ENCODE data around the gene IQSEC2. TPM values are rescaled to one million over a fixed set of nuclear protein-coding genes. Genes with fewer than 3 reads are reported as not detected.

IQSEC2 gene
- polyA plus RNA-seq, 3 donors = 6.5 to 31.2 (median 6.9) TPM

- Mint-ChIP-seq H3K4me3 (no peak overlapping the region), H3K9me3 (no peaks in the 10 kb centered on the region), H3K4me1 (peaks cover 6% of the 10 kb centered on the region), H3K27ac (peak overlapping the region in 1 of 7 donors; percentile 7), H3K36me3 (no peaks in the 10 kb centered on the region), H3K27me3 (ENCODE audit: low read depth in 3 of 3) (peaks cover 0 to 38% (median 0%) of the 10 kb centered on the region in 3 donors)
- Histone ChIP-seq H3K27me3 (ENCODE audit: control insufficient read depth in 2 of 2, insufficient read depth in 2 of 2, low read length in 2 of 2) (peaks cover 0 to 2% of the 10 kb centered on the region in 2 donors), H3K79me2 (ENCODE audit: insufficient read depth, low read length) (no peaks in the 10 kb centered on the region), H2AFZ (ENCODE audit: insufficient read depth, low read depth, low read length, poor library complexity, severe bottlenecking) (no peak overlapping the region), H3K27ac (ENCODE audit: low read depth in 1 of 2, low read length in 2 of 2) (no peak overlapping the region), H3K4me1 (ENCODE audit: control insufficient read depth in 1 of 2, insufficient read depth in 2 of 2, low read length in 2 of 2) (no peaks in the 10 kb centered on the region), H4K20me1 (ENCODE audit: insufficient read depth, low read length) (no peaks in the 10 kb centered on the region), H3K9ac (ENCODE audit: insufficient read depth, low read length, poor library complexity, severe bottlenecking) (no peak overlapping the region), H3K4me3 (replicated peaks in 1 of 3; ENCODE audit: low read depth in 2 of 3, low read length in 3 of 3) (no peak overlapping the region), H3K36me3 (replicated peaks in 1 of 2; ENCODE audit: control insufficient read depth in 1 of 2, insufficient read depth in 2 of 2, low read length in 2 of 2) (no peaks in the 10 kb centered on the region), H3K9me3 (replicated peaks in 1 of 2; ENCODE audit: control insufficient read depth in 1 of 2, insufficient read depth in 1 of 2, low read length in 2 of 2) (no peaks in the 10 kb centered on the region), H3K4me2 (replicated peaks; ENCODE audit: extremely low read depth, low read length, poor library complexity, severe bottlenecking) (no peak overlapping the region)
- TF ChIP-seq, protein P1, sequence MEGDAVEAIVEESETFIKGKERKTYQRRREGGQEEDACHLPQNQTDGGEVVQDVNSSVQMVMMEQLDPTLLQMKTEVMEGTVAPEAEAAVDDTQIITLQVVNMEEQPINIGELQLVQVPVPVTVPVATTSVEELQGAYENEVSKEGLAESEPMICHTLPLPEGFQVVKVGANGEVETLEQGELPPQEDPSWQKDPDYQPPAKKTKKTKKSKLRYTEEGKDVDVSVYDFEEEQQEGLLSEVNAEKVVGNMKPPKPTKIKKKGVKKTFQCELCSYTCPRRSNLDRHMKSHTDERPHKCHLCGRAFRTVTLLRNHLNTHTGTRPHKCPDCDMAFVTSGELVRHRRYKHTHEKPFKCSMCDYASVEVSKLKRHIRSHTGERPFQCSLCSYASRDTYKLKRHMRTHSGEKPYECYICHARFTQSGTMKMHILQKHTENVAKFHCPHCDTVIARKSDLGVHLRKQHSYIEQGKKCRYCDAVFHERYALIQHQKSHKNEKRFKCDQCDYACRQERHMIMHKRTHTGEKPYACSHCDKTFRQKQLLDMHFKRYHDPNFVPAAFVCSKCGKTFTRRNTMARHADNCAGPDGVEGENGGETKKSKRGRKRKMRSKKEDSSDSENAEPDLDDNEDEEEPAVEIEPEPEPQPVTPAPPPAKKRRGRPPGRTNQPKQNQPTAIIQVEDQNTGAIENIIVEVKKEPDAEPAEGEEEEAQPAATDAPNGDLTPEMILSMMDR (IDR thresholded peaks at IDR 0.05) = no peak
- no CpG with 5 or more reads among the region's 3 CpGs for WGBS (ENCODE audit: insufficient coverage)
- no peak for DNase-seq
- intact Hi-C loops (cut with micrococcal nuclease) = no loop called here
Measured at GRCh38 chrX:53300157-53300556, 18.8 kb upstream of the IQSEC2 start.

GRCh38 chrX:53294024-53294648 is 12.8 kb upstream of the IQSEC2 start:
- Histone ChIP-seq H3K4me1 (ENCODE audit: control insufficient read depth in 1 of 2, insufficient read depth in 2 of 2, low read length in 2 of 2) (peaks cover 0 to under 1% of the 10 kb centered on the region in 2 donors), H3K9me3 (replicated peaks in 1 of 2; ENCODE audit: control insufficient read depth in 1 of 2, insufficient read depth in 1 of 2, low read length in 2 of 2) (no peaks in the 10 kb centered on the region), H2AFZ (ENCODE audit: insufficient read depth, low read depth, low read length, poor library complexity, severe bottlenecking) (no peak overlapping the region), H3K36me3 (replicated peaks in 1 of 2; ENCODE audit: control insufficient read depth in 1 of 2, insufficient read depth in 2 of 2, low read length in 2 of 2) (no peaks in the 10 kb centered on the region), H3K4me3 (replicated peaks in 1 of 3; ENCODE audit: low read depth in 2 of 3, low read length in 3 of 3) (no peak overlapping the region), H3K79me2 (ENCODE audit: insufficient read depth, low read length) (no peaks in the 10 kb centered on the region), H3K27me3 (ENCODE audit: control insufficient read depth in 2 of 2, insufficient read depth in 2 of 2, low read length in 2 of 2) (no peaks in the 10 kb centered on the region), H3K9ac (ENCODE audit: insufficient read depth, low read length, poor library complexity, severe bottlenecking) (no peak overlapping the region), H3K4me2 (replicated peaks; ENCODE audit: extremely low read depth, low read length, poor library complexity, severe bottlenecking) (no peak overlapping the region), H3K27ac (ENCODE audit: low read depth in 1 of 2, low read length in 2 of 2) (no peak overlapping the region), H4K20me1 (ENCODE audit: insufficient read depth, low read length) (no peaks in the 10 kb centered on the region)
- WGBS (ENCODE audit: insufficient coverage) = no CpG with 5 or more reads among the region's 8 CpGs
- no peak overlapping the region for H3K4me3 Mint-ChIP-seq
- peaks cover 4% of the 10 kb centered on the region for H3K4me1 Mint-ChIP-seq
- intact Hi-C loops (cut with micrococcal nuclease) = no loop called here
- H3K27me3 Mint-ChIP-seq (ENCODE audit: low read depth in 3 of 3) = peaks cover 0 to 31% (median 2%) of the 10 kb centered on the region in 3 donors
- TF ChIP-seq, protein P1 (IDR thresholded peaks at IDR 0.05) = no peak
- H3K36me3 Mint-ChIP-seq = no peaks in the 10 kb centered on the region
- H3K27ac Mint-ChIP-seq = no peak overlapping the region
- no peak for DNase-seq
- H3K9me3 Mint-ChIP-seq = peaks cover 0 to 2% (median 0%) of the 10 kb centered on the region in 7 donors

All from CD14-positive monocyte (primary cell).